Naive thymus-derived CD4-positive, alpha-beta T cell (primary cell): ENCODE measurements around the gene F7. TPM values are rescaled to one million over a fixed set of nuclear protein-coding genes. Genes with fewer than 3 reads are reported as not detected.

Source experiments
- ATAC-seq: fragments of 150-1000 bp; cut with Tn5 transposase; 2 replicates; pipeline ENCODE4 v1.10.0; 2021; ENCODE audit warnings: mild to moderate bottlenecking, moderate library complexity
- CTCF ChIA-PET: fragments of 350-600 bp; sonication (Branson Sonifier 250); formaldehyde crosslinking; loops from one replicate; lab custom pipeline; 2021; ENCODE audit warnings: antibody characterized with exemption; lab: Charles Lee
- POLR2A ChIA-PET: fragments of 350-600 bp; sonication (Branson Sonifier 250); formaldehyde crosslinking; loops from one replicate; lab custom pipeline; 2021; ENCODE audit warnings: antibody characterized with exemption, inconsistent platforms; lab: Charles Lee
- DNase-seq, 9 donors: peaks; one replicate each; pipeline versions ENCODE4 v3.0.0 to v3.0.0-alpha.2; 2020 to 2022; ENCODE audit warnings: mixed read lengths in 1 of 9
- H3K27ac ChIP-seq: one replicate; pipeline ENCODE4 v1.7.0; 2013; ENCODE audit warnings: mild to moderate bottlenecking, low read depth, low read length, moderate library complexity
- H3K27me3 ChIP-seq, 2 donors: one replicate each; pipeline ENCODE4 v1.7.0; 2013; ENCODE audit warnings: low read length in 2 of 2, mild to moderate bottlenecking in 2 of 2, moderate library complexity in 2 of 2; ENCODE audit not compliant: control insufficient read depth in 2 of 2, insufficient read depth in 2 of 2
- H3K36me3 ChIP-seq, 3 experiments: 1 replicate in 2 of 3; 2 replicates in 1 of 3; pipeline ENCODE4 v1.7.0; 2013; ENCODE audit warnings: low read length in 3 of 3, mild to moderate bottlenecking in 3 of 3, moderate library complexity in 1 of 3; ENCODE audit not compliant: insufficient read depth in 3 of 3, control insufficient read depth in 2 of 3
- H3K4me1 ChIP-seq, 2 donors: one replicate each; pipeline ENCODE4 v1.7.0; 2013; ENCODE audit warnings: low read length in 2 of 2, mild to moderate bottlenecking in 2 of 2, moderate library complexity in 1 of 2; ENCODE audit not compliant: control insufficient read depth in 2 of 2, insufficient read depth in 2 of 2
- H3K4me3 ChIP-seq: 2 replicates; pipeline ENCODE4 v1.7.0; 2013; ENCODE audit warnings: mild to moderate bottlenecking, low read length
- H3K9me3 ChIP-seq, 3 experiments: 1 replicate in 2 of 3; 2 replicates in 1 of 3; pipeline ENCODE4 v1.7.0; 2013; ENCODE audit warnings: low read length in 3 of 3; ENCODE audit not compliant: control insufficient read depth in 2 of 3
- H3K27ac Mint-ChIP-seq, 9 donors: one replicate each; pipeline ENCODE4 v1.8.0; 2020 to 2022; ENCODE audit warnings: mixed read lengths in 9 of 9, mild to moderate bottlenecking in 8 of 9, moderate library complexity in 5 of 9, inconsistent platforms in 2 of 9
- H3K27me3 Mint-ChIP-seq, 5 donors: one replicate each; pipeline ENCODE4 v1.8.0; 2021 to 2022; ENCODE audit warnings: mixed read lengths in 5 of 5, mild to moderate bottlenecking in 1 of 5
- H3K36me3 Mint-ChIP-seq, 5 donors: one replicate each; pipeline ENCODE4 v1.8.0; 2020 to 2022; ENCODE audit warnings: mixed read lengths in 5 of 5, mild to moderate bottlenecking in 3 of 5, inconsistent platforms in 1 of 5
- H3K4me1 Mint-ChIP-seq, 7 donors: one replicate each; pipeline ENCODE4 v1.8.0; 2020 to 2022; ENCODE audit warnings: mixed read lengths in 7 of 7, mild to moderate bottlenecking in 3 of 7, inconsistent platforms in 1 of 7
- H3K4me3 Mint-ChIP-seq, 10 donors: one replicate each; pipeline ENCODE4 v1.8.0; 2020 to 2022; ENCODE audit warnings: mild to moderate bottlenecking in 10 of 10, mixed read lengths in 10 of 10, moderate library complexity in 6 of 10, inconsistent platforms in 2 of 10
- H3K9me3 Mint-ChIP-seq, 11 donors: one replicate each; pipeline ENCODE4 v1.8.0; 2020 to 2022; ENCODE audit warnings: mixed read lengths in 11 of 11, mild to moderate bottlenecking in 4 of 11, inconsistent platforms in 1 of 11, moderate library complexity in 1 of 11
- intact Hi-C, 2 donors: fragments of 100-400 bp; cut with micrococcal nuclease; formaldehyde crosslinking; loops; one replicate each; pipeline ENCODE4 v1.15.1; 2023
- polyA plus RNA-seq, 2 donors: library from polyadenylated mRNA; unstranded; fragments of 300-500 nt; fragmentation: Illumina TruSeq; gene quantifications; one replicate each; pipeline ENCODE4 v1.2.3, GENCODE V29; 2021
- total RNA-seq, 6 experiments: library from RNA in 5 of 6; stranded (reverse) in 5 of 6; gene quantifications; 1 replicate in 5 of 6; 2 replicates in 1 of 6; pipeline ENCODE4 v1.2.3 and lab custom pipeline; 2021 to 2026

F7 gene
- total and polyA plus RNA-seq, 7 experiments from 2014 or later: 0.40 TPM; not detected in 6

DNA sequence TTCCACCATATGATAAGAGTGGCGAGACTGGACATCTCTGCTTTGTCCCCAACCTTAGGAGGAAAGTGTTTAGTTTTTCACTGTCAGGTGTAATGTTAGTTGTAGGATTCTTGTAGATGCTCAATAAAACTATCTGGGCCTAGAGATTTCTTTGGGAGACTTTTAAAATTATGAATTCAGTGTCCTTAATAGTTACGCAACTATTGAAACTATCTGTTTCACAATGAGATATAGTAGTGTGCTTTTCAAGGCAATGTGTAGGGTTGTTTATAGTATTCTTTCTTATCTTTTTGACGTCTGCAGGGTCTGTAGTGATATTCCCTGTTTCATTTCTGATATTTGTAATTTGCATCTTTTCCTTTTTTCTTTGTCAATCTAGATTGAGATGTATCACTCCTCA lies 33.2 kb upstream of the F7 start:
- Histone ChIP-seq H3K4me3 (no peak overlapping the region), H3K4me1 (no peaks in the 10 kb centered on the region), H3K27ac (no peak overlapping the region), H3K27me3 (no peaks in the 10 kb centered on the region), H3K36me3 (peaks cover 0 to 50% (median 0%) of the 10 kb centered on the region in 3 experiments), H3K9me3 (no peaks in the 10 kb centered on the region)
- POLR2A ChIA-PET: no interaction called here
- Mint-ChIP-seq H3K4me3 (no peak overlapping the region), H3K36me3 (peaks cover 0 to 51% (median 33%) of the 10 kb centered on the region in 5 donors), H3K27me3 (no peaks in the 10 kb centered on the region), H3K9me3 (peaks cover 0 to 10% (median 0%) of the 10 kb centered on the region in 11 donors), H3K4me1 (no peaks in the 10 kb centered on the region), H3K27ac (peak overlapping the region in 1 of 9 donors; percentile 15)
- intact Hi-C loops: no loop called here
- CTCF ChIA-PET: no interaction called here
- DNase-seq (no peak), ATAC-seq (no peak)

- ChIA-PET POLR2A (no interaction called here), CTCF (no interaction called here)
- H3K36me3 ChIP-seq: peaks cover 0 to 65% (median 0%) of the 10 kb centered on the region in 3 experiments
- H3K9me3 Mint-ChIP-seq: peaks cover 0 to 10% (median 0%) of the 10 kb centered on the region in 11 donors
- intact Hi-C loops: no loop called here
- H3K27me3 ChIP-seq: no peaks in the 10 kb centered on the region
- H3K4me3 Mint-ChIP-seq: no peak overlapping the region
- H3K4me3 ChIP-seq: no peak overlapping the region
- H3K9me3 ChIP-seq: no peaks in the 10 kb centered on the region
- H3K4me1 Mint-ChIP-seq: no peaks in the 10 kb centered on the region
- H3K4me1 ChIP-seq: no peaks in the 10 kb centered on the region
- no peak overlapping the region for H3K27ac Mint-ChIP-seq
- no peak overlapping the region for H3K27ac ChIP-seq
- DNase-seq: no peak
- ATAC-seq: no peak
- H3K36me3 Mint-ChIP-seq: peaks cover 0 to 55% (median 36%) of the 10 kb centered on the region in 5 donors
- no peaks in the 10 kb centered on the region for H3K27me3 Mint-ChIP-seq
Observed at GRCh38 chr13:113073942-113074341, 31.6 kb upstream of the F7 start.

DNA sequence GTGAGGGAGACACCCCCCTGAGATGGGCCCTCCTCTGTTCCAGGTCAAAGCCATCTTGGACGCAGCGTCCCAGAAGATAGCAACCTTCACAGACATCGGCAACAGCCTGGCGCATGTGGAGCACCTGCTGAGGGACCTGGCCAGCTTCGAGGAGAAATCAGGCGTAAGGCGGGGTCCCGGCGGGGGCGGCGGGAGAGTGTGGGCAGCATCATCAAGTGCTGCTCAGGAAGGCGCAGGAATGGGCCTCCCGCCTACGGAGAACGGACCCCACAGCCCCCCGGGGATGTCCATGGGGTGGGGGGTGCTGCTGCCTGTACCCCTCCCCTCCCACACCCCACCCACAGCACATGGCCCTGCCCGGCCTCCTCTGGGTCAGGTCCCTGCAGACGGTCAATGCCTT lies 31.2 kb upstream of the F7 start:
- Mint-ChIP-seq H3K4me3 (no peak overlapping the region), H3K36me3 (peaks cover 0 to 58% (median 36%) of the 10 kb centered on the region in 5 donors), H3K4me1 (no peaks in the 10 kb centered on the region), H3K27ac (no peak overlapping the region), H3K9me3 (peaks cover 0 to 10% (median 0%) of the 10 kb centered on the region in 11 donors), H3K27me3 (no peaks in the 10 kb centered on the region)
- no peaks in the 10 kb centered on the region for H3K4me1 ChIP-seq
- H3K27ac ChIP-seq: no peak overlapping the region
- CTCF ChIA-PET: no interaction called here
- H3K27me3 ChIP-seq: no peaks in the 10 kb centered on the region
- POLR2A ChIA-PET: no interaction called here
- DNase-seq: no peak
- H3K4me3 ChIP-seq: no peak overlapping the region
- H3K36me3 ChIP-seq: peaks cover 0 to 65% (median 0%) of the 10 kb centered on the region in 3 experiments
- no peaks in the 10 kb centered on the region for H3K9me3 ChIP-seq
- ATAC-seq: no peak
- intact Hi-C loops: no loop called here

DNA sequence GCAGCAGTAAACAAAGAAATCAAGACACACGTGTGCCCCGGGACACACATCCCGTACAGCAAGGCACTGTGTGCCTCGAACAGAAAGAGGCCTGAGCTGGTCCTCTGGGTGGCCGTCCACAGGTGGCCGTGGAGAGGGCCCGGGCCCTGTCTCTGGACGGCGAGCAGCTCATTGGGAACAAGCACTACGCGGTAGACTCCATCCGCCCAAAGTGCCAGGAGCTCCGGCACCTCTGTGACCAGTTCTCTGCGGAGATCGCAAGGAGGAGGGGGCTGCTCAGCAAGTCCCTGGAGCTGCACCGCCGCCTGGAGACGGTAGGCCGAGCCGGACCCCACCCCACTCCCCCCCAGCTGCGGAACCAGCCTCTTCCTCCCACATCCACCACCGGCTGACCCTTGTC lies 30.7 kb upstream of the F7 start:
- Mint-ChIP-seq H3K9me3 (peaks cover 0 to 10% (median 0%) of the 10 kb centered on the region in 11 donors), H3K4me3 (no peak overlapping the region), H3K36me3 (peaks cover 0 to 59% (median 36%) of the 10 kb centered on the region in 5 donors), H3K27ac (no peak overlapping the region), H3K27me3 (no peaks in the 10 kb centered on the region), H3K4me1 (no peaks in the 10 kb centered on the region)
- H3K9me3 ChIP-seq: no peaks in the 10 kb centered on the region
- no peak for DNase-seq
- H3K4me1 ChIP-seq: no peaks in the 10 kb centered on the region
- ATAC-seq: no peak
- H3K27me3 ChIP-seq: no peaks in the 10 kb centered on the region
- ChIA-PET CTCF (no interaction called here), POLR2A (no interaction called here)
- no peak overlapping the region for H3K4me3 ChIP-seq
- H3K27ac ChIP-seq: no peak overlapping the region
- peaks cover 0 to 65% (median 0%) of the 10 kb centered on the region in 3 experiments for H3K36me3 ChIP-seq
- intact Hi-C loops: no loop called here

GRCh38 chr13:113075711-113076110 lies 29.9 kb upstream of the F7 start:
- Histone ChIP-seq H3K4me3 (no peak overlapping the region), H3K27ac (no peak overlapping the region), H3K4me1 (no peaks in the 10 kb centered on the region), H3K27me3 (no peaks in the 10 kb centered on the region), H3K36me3 (peaks cover 0 to 56% (median 0%) of the 10 kb centered on the region in 3 experiments), H3K9me3 (no peaks in the 10 kb centered on the region)
- H3K4me3 Mint-ChIP-seq: no peak overlapping the region
- ChIA-PET POLR2A (no interaction called here), CTCF (no interaction called here)
- no peak for DNase-seq
- H3K9me3 Mint-ChIP-seq: peaks cover 0 to 10% (median 0%) of the 10 kb centered on the region in 11 donors
- intact Hi-C loops: no loop called here
- peak overlapping the region in 1 of 9 donors; percentile 6 for H3K27ac Mint-ChIP-seq
- H3K36me3 Mint-ChIP-seq: peaks cover 0 to 53% (median 30%) of the 10 kb centered on the region in 5 donors
- H3K27me3 Mint-ChIP-seq: no peaks in the 10 kb centered on the region
- no peaks in the 10 kb centered on the region for H3K4me1 Mint-ChIP-seq
- peak; percentile 24 for ATAC-seq

DNA sequence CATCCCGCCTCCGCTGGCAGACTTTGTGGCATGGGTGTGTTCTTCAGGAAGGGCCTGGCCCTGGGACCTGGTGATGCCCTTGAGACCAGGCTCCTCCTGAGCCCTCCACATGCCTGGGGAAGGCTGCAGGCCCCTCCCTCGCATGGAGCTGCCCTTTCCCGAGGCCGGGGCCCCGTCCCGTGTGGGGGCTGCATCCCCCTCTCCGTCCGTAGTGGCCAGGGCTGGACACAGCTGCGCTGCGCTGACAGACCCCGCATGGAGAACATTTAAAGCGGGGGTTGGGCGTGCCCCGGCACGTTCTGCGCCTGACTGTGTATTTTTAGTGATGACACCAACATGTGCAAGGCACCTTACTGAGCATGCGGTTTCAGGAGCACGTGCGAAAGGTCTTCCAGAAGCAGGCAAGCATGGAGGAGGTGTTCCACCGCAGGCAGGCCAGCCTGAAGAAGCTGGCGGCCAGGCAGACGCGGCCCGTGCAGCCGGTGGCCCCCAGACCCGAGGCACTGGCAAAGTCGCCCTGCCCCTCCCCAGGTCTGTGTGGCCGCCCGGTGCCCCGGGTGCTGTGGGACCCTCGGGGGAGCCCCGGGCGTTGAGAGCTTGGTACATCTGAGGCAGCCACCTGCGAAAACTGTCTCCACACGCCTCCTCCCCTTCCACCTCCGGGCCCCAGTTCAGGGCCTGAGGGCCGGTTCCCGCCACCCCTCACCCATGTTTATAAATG lies 28.8 kb upstream of the F7 start:
- Mint-ChIP-seq H3K27ac (no peak overlapping the region), H3K27me3 (no peaks in the 10 kb centered on the region), H3K4me1 (no peaks in the 10 kb centered on the region), H3K36me3 (peaks cover 0 to 45% (median 19%) of the 10 kb centered on the region in 5 donors), H3K9me3 (peaks cover 0 to 2% (median 0%) of the 10 kb centered on the region in 11 donors), H3K4me3 (no peak overlapping the region)
- DNase-seq: no peak
- H3K9me3 ChIP-seq: no peaks in the 10 kb centered on the region
- no peak overlapping the region for H3K4me3 ChIP-seq
- POLR2A ChIA-PET: no interaction called here
- H3K36me3 ChIP-seq: peaks cover 0 to 49% (median 0%) of the 10 kb centered on the region in 3 experiments
- no peak overlapping the region for H3K27ac ChIP-seq
- H3K27me3 ChIP-seq: no peaks in the 10 kb centered on the region
- intact Hi-C loops: no loop called here
- H3K4me1 ChIP-seq: no peaks in the 10 kb centered on the region
- no peak for ATAC-seq
- CTCF ChIA-PET: no interaction called here

- no peak overlapping the region for H3K4me3 Mint-ChIP-seq
- H3K27ac Mint-ChIP-seq: no peak overlapping the region
- intact Hi-C loops: no loop called here
- Histone ChIP-seq H3K4me3 (no peak overlapping the region), H3K36me3 (peaks cover 0 to 49% (median 0%) of the 10 kb centered on the region in 3 experiments), H3K27ac (no peak overlapping the region), H3K27me3 (no peaks in the 10 kb centered on the region), H3K4me1 (no peaks in the 10 kb centered on the region), H3K9me3 (no peaks in the 10 kb centered on the region)
- ATAC-seq (no peak), DNase-seq (no peak)
- ChIA-PET CTCF (no interaction called here), POLR2A (no interaction called here)
- H3K9me3 Mint-ChIP-seq: peaks cover 0 to 1% (median 0%) of the 10 kb centered on the region in 11 donors
- H3K4me1 Mint-ChIP-seq: no peaks in the 10 kb centered on the region
- H3K27me3 Mint-ChIP-seq: no peaks in the 10 kb centered on the region
- H3K36me3 Mint-ChIP-seq: peaks cover 0 to 37% (median 12%) of the 10 kb centered on the region in 5 donors
Observed at GRCh38 chr13:113077566-113077952, 28.0 kb upstream of the F7 start.
